ENCODE results near the gene CFAP46.

DNA sequence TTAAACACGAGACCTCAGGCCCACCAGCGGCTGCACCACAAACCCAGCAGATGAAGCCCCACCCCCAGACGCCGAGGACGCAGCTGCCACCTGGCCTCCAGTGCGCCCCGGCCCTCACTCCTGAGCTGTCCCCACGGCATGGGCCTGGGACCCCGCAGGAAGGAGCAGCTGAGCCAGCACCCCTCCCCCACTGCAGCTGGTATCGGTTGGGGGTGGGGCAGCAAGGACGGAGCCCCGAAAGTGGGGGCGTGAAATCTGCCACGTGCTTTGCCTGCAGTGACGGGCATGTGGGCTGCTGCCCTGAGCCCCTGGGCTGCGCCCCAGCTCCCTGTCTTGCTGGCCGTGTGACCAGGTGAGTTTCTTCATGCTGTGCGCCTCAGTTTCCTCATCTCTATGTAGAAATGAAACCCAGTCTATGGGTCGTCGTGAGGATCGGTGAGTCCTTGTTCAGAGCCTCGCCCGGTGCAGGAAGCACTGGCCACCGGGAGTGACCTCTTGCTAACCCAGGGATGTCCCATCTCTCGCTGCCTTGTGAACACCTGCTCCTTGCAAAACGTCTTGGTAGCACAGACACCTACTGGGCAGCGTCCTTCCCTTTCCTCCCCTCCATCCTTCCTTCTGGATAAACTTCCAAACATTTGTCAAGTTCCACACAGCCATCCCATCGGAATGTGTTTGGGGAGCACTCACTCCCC, 32.0 kb downstream of the CFAP46 start:
- TF ChIP-seq, protein P1, sequence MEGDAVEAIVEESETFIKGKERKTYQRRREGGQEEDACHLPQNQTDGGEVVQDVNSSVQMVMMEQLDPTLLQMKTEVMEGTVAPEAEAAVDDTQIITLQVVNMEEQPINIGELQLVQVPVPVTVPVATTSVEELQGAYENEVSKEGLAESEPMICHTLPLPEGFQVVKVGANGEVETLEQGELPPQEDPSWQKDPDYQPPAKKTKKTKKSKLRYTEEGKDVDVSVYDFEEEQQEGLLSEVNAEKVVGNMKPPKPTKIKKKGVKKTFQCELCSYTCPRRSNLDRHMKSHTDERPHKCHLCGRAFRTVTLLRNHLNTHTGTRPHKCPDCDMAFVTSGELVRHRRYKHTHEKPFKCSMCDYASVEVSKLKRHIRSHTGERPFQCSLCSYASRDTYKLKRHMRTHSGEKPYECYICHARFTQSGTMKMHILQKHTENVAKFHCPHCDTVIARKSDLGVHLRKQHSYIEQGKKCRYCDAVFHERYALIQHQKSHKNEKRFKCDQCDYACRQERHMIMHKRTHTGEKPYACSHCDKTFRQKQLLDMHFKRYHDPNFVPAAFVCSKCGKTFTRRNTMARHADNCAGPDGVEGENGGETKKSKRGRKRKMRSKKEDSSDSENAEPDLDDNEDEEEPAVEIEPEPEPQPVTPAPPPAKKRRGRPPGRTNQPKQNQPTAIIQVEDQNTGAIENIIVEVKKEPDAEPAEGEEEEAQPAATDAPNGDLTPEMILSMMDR (IDR thresholded peaks at IDR 0.05; ENCODE audit: borderline replicate concordance, extremely low read depth, low read length, poor library complexity, severe bottlenecking), result no peak
- no peak for TF ChIP-seq EZH2 (IDR thresholded peaks at IDR 0.05; ENCODE audit: borderline replicate concordance, low read depth, low read length, severe bottlenecking)
